ENCODE results near the gene JAG1.
"Not testable (repeated sequence)": the region's sequence is repeated elsewhere in the genome, so short reads cannot be mapped to it uniquely, and the experiment has no call there.

JAG1 gene

DNA sequence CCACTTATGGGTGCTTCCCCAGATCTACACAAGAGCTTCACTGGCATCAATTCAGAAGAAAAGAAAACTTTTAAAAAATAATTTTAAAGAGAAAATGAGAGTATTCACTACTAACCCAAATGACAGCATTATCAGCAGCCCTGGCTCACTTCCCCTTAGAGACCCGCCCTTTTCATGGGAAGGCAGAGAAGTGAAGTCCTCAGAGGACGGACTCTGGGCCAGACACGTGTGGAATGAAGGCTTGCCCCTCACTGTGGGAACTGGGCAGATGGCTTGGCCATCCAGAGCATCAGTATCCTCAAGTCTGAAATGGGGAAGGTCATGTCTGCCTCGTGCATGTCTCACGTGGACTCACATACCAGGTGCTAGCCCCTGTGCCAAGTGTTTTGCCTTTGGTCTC, 63.5 kb downstream of the JAG1 start:
- no peak for DNase-seq (ENCODE audit: low read depth)

GRCh38 chr20:10609770-10610169, 64.0 kb downstream of the JAG1 start:
- no peak for DNase-seq (ENCODE audit: low read depth)

GRCh38 chr20:10609276-10609675, 64.5 kb downstream of the JAG1 start:
- DNase-seq (ENCODE audit: low read depth), result no peak

DNA sequence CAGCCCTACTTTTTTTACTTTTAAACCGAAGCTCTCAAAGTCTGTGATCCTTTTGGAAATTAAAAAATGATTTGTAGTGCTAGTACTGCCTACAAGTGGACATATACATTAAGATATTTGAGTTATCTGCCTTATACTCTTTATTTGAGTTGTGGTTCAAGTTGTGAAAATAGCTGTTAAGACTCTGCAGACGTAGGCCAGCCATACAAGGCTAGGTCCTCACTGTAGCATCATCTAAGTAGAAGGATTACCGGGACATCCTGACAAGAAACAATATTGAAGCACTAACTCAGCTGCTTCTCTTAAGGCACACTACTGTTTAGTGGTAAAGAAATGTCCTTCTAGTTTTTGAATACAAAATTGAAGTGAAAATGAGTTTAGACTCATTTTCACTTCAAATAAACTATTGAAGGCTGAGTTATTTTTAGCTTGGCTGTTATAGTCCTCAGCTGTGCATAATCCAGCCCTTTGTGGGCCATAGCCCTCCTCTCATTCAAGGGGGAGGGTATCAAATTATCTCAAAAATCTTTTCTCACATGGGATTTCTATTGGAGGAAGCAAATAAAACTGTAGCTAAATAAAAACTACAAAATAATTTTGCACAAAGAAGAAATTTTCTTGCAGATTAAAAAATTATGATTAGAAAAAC, 68.1 kb downstream of the JAG1 start:
- no peak for DNase-seq (ENCODE audit: low read depth)

DNA sequence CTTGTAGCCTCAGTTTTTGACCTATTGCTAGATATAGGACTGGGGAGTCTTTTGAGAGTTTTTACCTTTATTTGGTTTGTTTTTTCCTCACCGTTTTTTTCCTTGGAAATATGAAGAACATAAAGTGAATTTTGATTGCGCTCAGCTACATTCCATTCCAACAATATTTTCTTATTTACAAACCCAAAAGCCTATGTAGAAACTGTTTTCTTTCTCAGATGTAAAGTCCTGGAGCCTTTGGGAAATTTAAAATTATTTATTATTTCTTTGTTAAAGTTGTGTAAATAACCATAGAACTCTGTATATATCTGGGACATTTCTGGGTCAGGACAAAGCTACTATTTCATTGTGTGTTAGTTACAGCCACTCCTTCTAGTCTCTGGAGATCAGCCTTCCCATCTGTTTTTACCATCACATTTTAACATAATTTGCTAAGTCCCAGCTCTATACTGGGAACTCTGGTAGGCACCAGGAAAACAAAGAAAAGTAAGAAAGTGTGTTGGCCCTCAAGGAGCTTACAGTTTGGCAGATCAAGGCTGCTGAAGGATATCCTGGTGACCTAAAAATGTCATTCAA, 68.8 kb downstream of the JAG1 start:
- no peak for DNase-seq (ENCODE audit: low read depth)

- DNase-seq (ENCODE audit: low read depth), result no peak
Measured at GRCh38 chr20:10603971-10604864, 69.6 kb downstream of the JAG1 start.

DNA sequence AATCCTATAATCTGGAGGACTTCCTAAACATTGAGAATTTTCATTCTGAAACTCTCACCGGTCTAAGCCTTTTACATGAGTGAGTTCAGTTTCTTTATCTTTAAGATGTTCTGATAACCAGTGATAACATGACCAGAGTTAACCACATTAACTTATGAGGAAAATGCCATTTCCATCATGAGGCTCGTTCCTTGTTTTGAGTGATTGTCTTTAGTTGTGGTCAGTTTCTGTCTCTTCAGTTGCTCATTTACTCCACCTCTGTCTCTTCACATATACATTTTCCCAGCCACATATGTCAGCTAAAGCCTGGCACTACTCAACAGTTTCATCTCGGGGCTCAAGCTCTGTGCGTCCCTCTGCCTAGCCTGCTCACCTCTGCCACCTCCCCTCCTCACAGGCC, 70.4 kb downstream of the JAG1 start:
- no peak for DNase-seq (ENCODE audit: low read depth)

DNA sequence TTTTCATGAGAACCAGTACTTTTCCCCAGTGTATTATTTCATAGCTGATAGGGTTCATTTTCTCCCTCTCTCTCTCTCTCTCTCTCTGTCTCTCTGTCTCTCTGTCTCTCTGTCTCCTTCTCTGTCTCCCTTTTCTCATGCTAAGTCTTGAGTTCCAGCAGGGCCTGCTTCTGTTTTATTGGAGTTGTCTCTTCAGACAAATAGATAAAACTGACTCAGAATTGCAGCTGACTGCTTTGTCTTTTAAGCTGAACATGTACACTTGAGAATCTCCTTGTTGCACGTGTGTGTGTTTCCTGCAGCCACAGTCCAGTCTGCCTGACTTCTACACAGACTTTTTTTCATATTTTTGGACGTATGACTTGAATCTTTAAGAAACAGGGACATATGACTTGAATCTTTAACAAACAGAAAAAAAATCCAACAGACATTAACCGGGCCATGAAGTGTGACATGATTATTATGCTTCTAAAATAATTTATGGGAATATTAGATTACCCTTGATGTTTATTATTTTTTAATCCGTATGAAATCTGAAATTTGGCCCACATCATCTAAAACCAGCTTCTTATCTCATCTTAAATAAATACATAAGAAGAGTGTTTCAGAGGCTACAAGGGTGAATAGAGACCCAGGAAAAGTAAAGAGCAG, 71.5 kb downstream of the JAG1 start:
- no peak for DNase-seq (ENCODE audit: low read depth)

DNA sequence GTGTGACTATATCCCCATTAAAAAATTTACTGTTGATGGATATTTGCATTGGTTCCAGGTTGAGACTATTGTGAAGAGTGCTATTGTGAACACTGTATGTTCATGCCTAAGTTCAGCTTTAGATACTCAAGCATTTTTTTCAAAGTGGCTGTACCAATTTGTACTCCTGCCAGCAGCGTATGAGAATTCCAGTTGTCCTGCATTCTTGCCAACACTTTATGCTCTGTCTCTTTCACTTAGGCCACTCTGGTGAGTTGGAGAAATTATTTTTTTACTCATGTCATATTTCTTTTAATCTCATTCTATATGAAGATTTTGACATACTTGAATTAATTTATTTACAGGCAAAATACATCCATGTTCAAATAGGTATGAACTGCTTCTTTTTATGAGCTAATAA, 76.2 kb downstream of the JAG1 start:
- DNase-seq (ENCODE audit: low read depth), result no peak

GRCh38 chr20:10596710-10597121, 77.1 kb downstream of the JAG1 start:
- DNase-seq (ENCODE audit: low read depth), result no peak

- DNase-seq (ENCODE audit: low read depth), result no peak
Measured at GRCh38 chr20:10595985-10596384, 77.8 kb downstream of the JAG1 start.

DNA sequence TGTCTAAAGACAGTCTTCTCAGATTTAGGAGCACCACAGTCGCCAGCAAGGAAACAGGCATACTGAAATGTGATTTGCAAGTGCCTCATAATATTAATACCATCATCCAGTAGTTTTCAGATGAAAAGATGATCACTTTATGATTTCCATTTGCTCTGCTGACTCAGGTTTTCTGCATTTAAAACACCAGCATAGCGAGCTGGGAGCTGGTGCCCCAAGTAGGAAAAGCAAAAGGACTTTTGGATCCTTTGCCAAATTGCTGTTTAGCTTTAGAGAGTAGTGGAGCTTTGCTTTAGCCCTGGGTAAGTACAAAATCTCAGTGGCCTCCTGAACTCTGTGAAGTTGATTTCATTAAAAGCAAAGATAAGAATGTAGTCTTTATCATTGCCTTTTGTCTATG, 78.5 kb downstream of the JAG1 start:
- DNase-seq (ENCODE audit: low read depth), result no peak

DNA sequence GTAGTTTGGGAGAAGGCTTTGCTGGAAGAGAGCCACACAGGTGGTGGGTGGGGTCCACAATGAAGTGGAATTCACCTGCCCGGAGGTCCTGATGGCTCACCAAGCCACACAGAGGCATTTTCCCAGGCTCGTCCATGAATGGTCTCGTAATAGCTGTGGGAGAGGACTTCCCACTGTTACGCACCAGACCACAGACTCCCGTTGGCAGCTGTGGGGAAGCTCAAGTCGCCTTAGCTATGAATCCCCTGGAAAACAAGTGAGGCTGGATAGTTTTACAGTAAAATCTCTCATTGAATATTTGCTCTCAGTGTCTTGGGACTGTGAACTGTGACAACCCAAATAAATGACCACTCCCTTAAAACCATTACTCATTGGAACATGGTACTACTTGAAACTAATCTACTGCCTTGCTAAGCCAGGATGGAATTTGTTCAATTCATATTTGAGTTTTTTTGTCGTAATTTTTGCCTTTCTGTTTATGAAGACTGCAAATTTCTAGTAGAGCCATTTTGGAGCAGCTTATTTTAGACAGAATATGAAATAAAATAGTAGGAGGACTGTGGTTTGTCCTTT, 79.4 kb downstream of the JAG1 start:
- no peak for DNase-seq (ENCODE audit: low read depth)

DNA sequence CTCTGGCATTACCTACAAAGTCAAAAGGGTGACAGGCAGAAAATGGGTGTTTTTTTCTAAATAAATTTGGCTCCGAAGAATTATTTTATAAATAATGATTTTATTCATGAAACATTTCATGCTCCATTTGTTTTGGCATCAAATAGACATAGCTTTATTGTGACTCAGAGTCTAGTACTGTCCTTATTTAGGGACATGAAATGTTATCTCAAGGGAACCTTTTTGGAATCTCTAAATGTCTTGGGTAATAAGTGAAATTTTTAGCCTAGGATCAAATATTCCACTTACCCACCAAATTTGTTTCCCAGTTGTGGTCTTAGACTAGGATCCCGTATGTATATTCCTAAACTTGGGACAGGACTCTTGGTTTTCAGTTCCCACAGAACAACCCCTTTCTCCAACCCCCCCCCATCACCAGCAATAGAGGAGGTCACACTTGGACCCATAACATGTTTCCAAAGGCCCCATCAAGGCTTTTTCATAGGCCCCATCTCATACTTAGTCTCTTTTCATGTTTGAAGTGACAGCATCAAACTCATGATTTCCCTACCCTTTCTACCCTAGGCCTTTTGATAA, 81.8 kb downstream of the JAG1 start:
- DNase-seq (ENCODE audit: low read depth), result no peak

GRCh38 chr20:10590950-10591671, 82.7 kb downstream of the JAG1 start:
- DNase-seq (ENCODE audit: low read depth), result no peak

DNA sequence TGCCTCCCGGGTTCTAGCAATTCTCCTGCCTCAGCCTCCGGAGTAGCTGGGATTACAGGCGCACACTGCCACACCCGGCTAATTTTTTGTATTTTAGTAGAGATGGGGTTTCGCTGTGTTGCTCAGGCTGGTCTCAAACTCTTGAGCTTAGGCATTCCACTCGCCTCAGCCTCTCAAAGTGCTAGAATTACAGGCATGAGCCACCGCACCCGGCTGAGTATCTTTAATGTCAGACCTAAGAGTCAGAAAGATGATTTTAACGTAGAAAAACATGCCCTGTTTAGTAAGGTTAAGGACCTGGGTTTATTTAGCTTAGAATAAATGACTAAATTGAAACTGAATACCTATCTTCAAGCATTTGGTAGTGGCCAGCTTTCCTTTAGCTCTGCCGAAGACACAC, 83.4 kb downstream of the JAG1 start:
- not testable (repeated sequence) for DNase-seq (ENCODE audit: low read depth)
